Testis (tissue), 2 donors: Measurements from ENCODE around the gene REL.

Experiments
- POLR2A ChIP-seq: fragments of 450-650 bp; IDR thresholded peaks from one replicate; pipeline ENCODE4 v1.6.1; 2017; ENCODE audit warnings: antibody characterized with exemption, mild to moderate bottlenecking, moderate library complexity
- TF ChIP-seq, protein P1 (sequence below), 3 experiments: fragments of 450-650 bp in 2 of 3; fragments of 200-600 bp in 1 of 3; sonication (generic) in 1 of 3; IDR thresholded peaks; one replicate each; pipeline ENCODE4 v1.5.1; 2016 to 2019; ENCODE audit warnings: antibody characterized with exemption in 3 of 3, mild to moderate bottlenecking in 2 of 3, moderate library complexity in 1 of 3

DNA sequence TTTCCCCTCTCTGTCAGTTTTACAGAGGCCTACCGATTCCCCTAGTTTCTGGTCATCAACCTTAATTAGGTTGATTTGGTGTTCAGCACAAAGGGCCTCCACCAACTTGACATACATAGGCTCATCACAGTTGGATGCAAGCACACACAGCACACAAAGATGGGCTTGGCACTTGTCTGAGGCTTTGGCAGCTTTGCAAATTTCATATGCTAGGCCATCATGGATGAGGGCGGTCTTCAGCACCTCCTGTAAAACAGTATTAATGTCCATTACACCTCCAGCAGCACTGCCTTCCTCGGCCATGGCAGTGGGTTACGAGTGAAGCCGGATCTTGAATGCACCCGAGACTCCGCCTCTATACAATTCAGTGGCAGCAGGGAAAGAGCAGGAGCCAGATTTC is 56.9 kb downstream of the REL start:
- TF ChIP-seq, protein P1, sequence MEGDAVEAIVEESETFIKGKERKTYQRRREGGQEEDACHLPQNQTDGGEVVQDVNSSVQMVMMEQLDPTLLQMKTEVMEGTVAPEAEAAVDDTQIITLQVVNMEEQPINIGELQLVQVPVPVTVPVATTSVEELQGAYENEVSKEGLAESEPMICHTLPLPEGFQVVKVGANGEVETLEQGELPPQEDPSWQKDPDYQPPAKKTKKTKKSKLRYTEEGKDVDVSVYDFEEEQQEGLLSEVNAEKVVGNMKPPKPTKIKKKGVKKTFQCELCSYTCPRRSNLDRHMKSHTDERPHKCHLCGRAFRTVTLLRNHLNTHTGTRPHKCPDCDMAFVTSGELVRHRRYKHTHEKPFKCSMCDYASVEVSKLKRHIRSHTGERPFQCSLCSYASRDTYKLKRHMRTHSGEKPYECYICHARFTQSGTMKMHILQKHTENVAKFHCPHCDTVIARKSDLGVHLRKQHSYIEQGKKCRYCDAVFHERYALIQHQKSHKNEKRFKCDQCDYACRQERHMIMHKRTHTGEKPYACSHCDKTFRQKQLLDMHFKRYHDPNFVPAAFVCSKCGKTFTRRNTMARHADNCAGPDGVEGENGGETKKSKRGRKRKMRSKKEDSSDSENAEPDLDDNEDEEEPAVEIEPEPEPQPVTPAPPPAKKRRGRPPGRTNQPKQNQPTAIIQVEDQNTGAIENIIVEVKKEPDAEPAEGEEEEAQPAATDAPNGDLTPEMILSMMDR (IDR thresholded peaks at IDR 0.05): no peak
- no peak for TF ChIP-seq POLR2A
